Common myeloid progenitor, CD34-positive (primary cell): ENCODE data around the gene URAD. TPM values are rescaled to one million over a fixed set of nuclear protein-coding genes. Genes with fewer than 3 reads are reported as not detected.
"Not testable (repeated sequence)": the region's sequence is repeated elsewhere in the genome, so short reads cannot be mapped to it uniquely, and the experiment has no call there.

Source experiments
- CTCF ChIA-PET: fragments of 350-600 bp; sonication (Branson Sonifier 250); formaldehyde crosslinking; loops from one replicate; lab custom pipeline; 2021; ENCODE audit warnings: antibody characterized with exemption; lab: Charles Lee
- POLR2A ChIA-PET: fragments of 350-600 bp; sonication (Branson Sonifier 250); formaldehyde crosslinking; loops from one replicate; lab custom pipeline; 2021; ENCODE audit warnings: antibody characterized with exemption; lab: Charles Lee
- DNase-seq, 3 donors: peaks; one replicate each; pipeline versions ENCODE4 v3.0.0 to v3.0.0-alpha.2; 2013
- H3K27ac ChIP-seq, 2 experiments: 1 replicate in 1 of 2; 2 replicates in 1 of 2; pipeline ENCODE4 v1.7.0; 2013; ENCODE audit warnings: inconsistent platforms in 2 of 2, low read length in 2 of 2, mild to moderate bottlenecking in 2 of 2, low read depth in 1 of 2, moderate library complexity in 1 of 2; ENCODE audit not compliant: severe bottlenecking in 2 of 2, insufficient read depth in 1 of 2, poor library complexity in 1 of 2
- H3K27me3 ChIP-seq, 5 experiments: replicated peaks in 2 of 5; 1 replicate in 3 of 5; 2 replicates in 2 of 5; pipeline versions ENCODE4 v1.6.1 to v1.7.0; 2013; ENCODE audit warnings: low read length in 4 of 5, mild to moderate bottlenecking in 2 of 5, moderate library complexity in 2 of 5, inconsistent platforms in 1 of 5; ENCODE audit not compliant: insufficient read depth in 5 of 5, control insufficient read depth in 4 of 5
- H3K36me3 ChIP-seq, 4 experiments: 1 replicate in 2 of 4; 2 replicates in 2 of 4; pipeline versions ENCODE4 v1.6.1 to v1.7.0; 2013; ENCODE audit warnings: low read length in 3 of 4, control low read depth in 1 of 4, mild to moderate bottlenecking in 1 of 4; ENCODE audit not compliant: control insufficient read depth in 4 of 4, insufficient read depth in 4 of 4
- H3K4me1 ChIP-seq, 4 experiments: 1 replicate in 3 of 4; 2 replicates in 1 of 4; pipeline versions ENCODE4 v1.6.1 to v1.7.1; 2013; ENCODE audit warnings: low read length in 3 of 4, mild to moderate bottlenecking in 3 of 4, control low read depth in 1 of 4, inconsistent platforms in 1 of 4, moderate library complexity in 1 of 4; ENCODE audit not compliant: control insufficient read depth in 4 of 4, insufficient read depth in 4 of 4; ENCODE audit errors: control extremely low read depth in 1 of 4
- H3K4me3 ChIP-seq, 7 experiments: 1 replicate in 4 of 7; 2 replicates in 3 of 7; pipeline versions ENCODE4 v1.5.1 to v1.7.0; 2013; ENCODE audit warnings: mild to moderate bottlenecking in 7 of 7, low read length in 6 of 7, moderate library complexity in 6 of 7, inconsistent platforms in 2 of 7, low read depth in 2 of 7, control low read depth in 1 of 7; ENCODE audit not compliant: insufficient read depth in 4 of 7, control insufficient read depth in 1 of 7; ENCODE audit errors: extremely low read depth in 1 of 7
- H3K9me3 ChIP-seq, 5 experiments: 1 replicate in 4 of 5; 2 replicates in 1 of 5; pipeline versions ENCODE4 v1.6.1 to v1.7.1; 2013; ENCODE audit warnings: low read length in 4 of 5, mild to moderate bottlenecking in 2 of 5, inconsistent platforms in 1 of 5, low read depth in 1 of 5, moderate library complexity in 1 of 5; ENCODE audit not compliant: control insufficient read depth in 4 of 5, insufficient read depth in 2 of 5; ENCODE audit errors: control extremely low read depth in 1 of 5
- WGBS: methylation state at CpG from one replicate; pipeline ENCODE4 v1.1.5; 2013; ENCODE audit not compliant: insufficient coverage; 5-methylcytosine and 5-hydroxymethylcytosine counted together
- polyA plus RNA-seq: library from polyadenylated mRNA; unstranded; fragments of 120-200 nt; gene quantifications from one replicate; pipeline ENCODE4 v1.2.1, GENCODE V29; 2013

Gene URAD
- polyA plus RNA-seq, result 0.49 TPM

- Histone ChIP-seq H3K27ac (no peak within 1 kb of the TSS), H3K27me3 (peaks cover 0 to 3% (median 2%) of the 10 kb centered on the region in 5 experiments), H3K36me3 (no peaks in the 10 kb centered on the region), H3K4me1 (no peaks in the 10 kb centered on the region), H3K9me3 (no peaks in the 10 kb centered on the region), H3K4me3 (no peak within 1 kb of the TSS)
- DNase-seq, result no peak
- POLR2A ChIA-PET, result no interaction called here
- CTCF ChIA-PET, result interaction anchor here (0.8 to 10.0 kb wide), 3 partner anchors 10 to 626 kb away, joined by 3 to 120 read pairs (median 7); no protein-coding TSS in a partner anchor
- WGBS, result 89% methylated on average over 11 of the region's 11 CpGs
Measured at GRCh38 chr13:27988520-27988919, at the start of gene URAD. Gene URAD, minus strand, starts transcription at chr13:27988693. Its CDS starts 56 bp downstream, at chr13:27988637.

GRCh38 chr13:28037399-28037798 lies 48.9 kb upstream of the URAD start:
- 93% methylated on average over 2 of the region's 2 CpGs for WGBS
- ChIA-PET CTCF (interaction anchor here (1.0 kb wide), 1 partner anchor 7 kb away, joined by 3 read pairs; no protein-coding TSS in a partner anchor), POLR2A (no interaction called here)
- Histone ChIP-seq H3K4me3 (no peak overlapping the region), H3K27ac (no peak overlapping the region), H3K4me1 (peaks cover 0 to 22% (median 6%) of the 10 kb centered on the region in 4 experiments), H3K36me3 (peaks cover 12 to 67% (median 19%) of the 10 kb centered on the region in 4 experiments), H3K27me3 (no peaks in the 10 kb centered on the region), H3K9me3 (no peaks in the 10 kb centered on the region)
- no peak for DNase-seq

- H3K27ac ChIP-seq, result no peak overlapping the region
- no peaks in the 10 kb centered on the region for H3K9me3 ChIP-seq
- H3K36me3 ChIP-seq, result peaks cover 12 to 81% (median 22%) of the 10 kb centered on the region in 4 experiments
- no peak overlapping the region for H3K4me3 ChIP-seq
- no peak for DNase-seq
- ChIA-PET POLR2A (no interaction called here), CTCF (no interaction called here)
- peaks cover 0 to 23% (median 5%) of the 10 kb centered on the region in 4 experiments for H3K4me1 ChIP-seq
- no peaks in the 10 kb centered on the region for H3K27me3 ChIP-seq
- WGBS, result 100% methylated on average over 5 of the region's 6 CpGs
Measured at GRCh38 chr13:28035146-28035782, 46.8 kb upstream of the URAD start.

- Histone ChIP-seq H3K9me3 (no peaks in the 10 kb centered on the region), H3K36me3 (peaks cover 12 to 82% (median 27%) of the 10 kb centered on the region in 4 experiments), H3K4me1 (peaks cover 0 to 23% (median 5%) of the 10 kb centered on the region in 4 experiments), H3K4me3 (no peak overlapping the region), H3K27ac (no peak overlapping the region), H3K27me3 (no peaks in the 10 kb centered on the region)
- no peak for DNase-seq
- ChIA-PET CTCF (no interaction called here), POLR2A (no interaction called here)
- WGBS, result 96% methylated on average over 6 of the region's 8 CpGs
Measured at GRCh38 chr13:28033894-28034655, 45.6 kb upstream of the URAD start.

GRCh38 chr13:28032438-28032837 lies 43.9 kb upstream of the URAD start:
- H3K27ac ChIP-seq, H3K4me3 ChIP-seq, H3K27me3 ChIP-seq, H3K9me3 ChIP-seq, DNase-seq, POLR2A ChIA-PET: not testable (repeated sequence)
- Histone ChIP-seq H3K4me1 (peaks cover 0 to 17% (median 4%) of the 10 kb centered on the region in 4 experiments), H3K36me3 (peaks cover 12 to 78% (median 30%) of the 10 kb centered on the region in 4 experiments)
- CTCF ChIA-PET, result interaction anchor here (1.1 to 2.1 kb wide), 2 partner anchors 13 to 20 kb away, joined by 5 to 8 read pairs; no protein-coding TSS in a partner anchor
- 100% methylated on average over 1 of the region's 1 CpG for WGBS

GRCh38 chr13:28031896-28032288 lies 43.4 kb upstream of the URAD start:
- Histone ChIP-seq H3K4me1 (peaks cover 0 to 15% (median 4%) of the 10 kb centered on the region in 4 experiments), H3K4me3 (no peak overlapping the region), H3K27me3 (no peaks in the 10 kb centered on the region), H3K36me3 (peaks cover 13 to 78% (median 30%) of the 10 kb centered on the region in 4 experiments), H3K27ac (no peak overlapping the region), H3K9me3 (no peaks in the 10 kb centered on the region)
- ChIA-PET CTCF (interaction anchor here (1.1 to 2.1 kb wide), 2 partner anchors 14 to 21 kb away, joined by 5 to 8 read pairs; no protein-coding TSS in a partner anchor), POLR2A (no interaction called here)
- 97% methylated on average over 3 of the region's 5 CpGs for WGBS
- no peak for DNase-seq
